ENCODE measurements around the gene TUBB4A.

DNA sequence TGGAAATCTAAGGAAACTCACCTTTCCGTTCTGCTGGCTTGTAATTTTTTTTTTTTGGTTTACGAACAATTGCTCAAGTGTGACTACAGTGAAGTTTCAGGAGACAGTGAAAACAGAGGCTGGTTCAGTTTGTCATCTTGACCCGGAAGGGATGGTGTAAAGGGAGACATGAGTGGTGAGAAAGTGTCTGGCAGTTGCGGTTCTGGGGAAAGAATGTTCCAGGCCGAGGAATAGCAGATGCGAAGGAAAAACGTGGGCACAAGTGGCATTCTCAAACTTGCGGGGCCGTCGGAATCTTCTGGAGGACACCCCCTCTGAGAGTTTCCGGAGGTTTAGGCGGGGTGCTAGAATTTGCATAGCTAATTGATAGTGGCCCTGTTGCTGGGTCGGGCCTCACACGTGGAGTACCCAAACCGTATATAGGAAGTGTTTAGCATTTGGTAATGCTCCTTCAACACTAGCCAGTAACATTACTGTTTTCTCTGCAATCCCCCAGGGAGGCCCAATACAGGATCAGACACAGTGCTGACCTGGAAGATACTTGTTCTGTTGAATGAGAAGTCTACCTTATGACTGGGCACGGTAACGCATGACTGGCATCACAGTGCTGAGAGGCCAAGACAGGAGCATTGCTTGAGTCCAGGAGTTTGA, 25.9 kb upstream of the TUBB4A start:
- TF ChIP-seq CTCF (IDR thresholded peaks at IDR 0.05 in 2 of 3, conservative IDR thresholded peaks at IDR 0.05 in 1 of 3; ENCODE audit: control insufficient read depth in 2 of 3, extremely low read depth in 1 of 3, insufficient read depth in 1 of 3, low read depth in 3 of 3, low read length in 3 of 3) (no peak), E4F1 (IDR thresholded peaks at IDR 0.05; ENCODE audit: borderline replicate concordance, partially characterized antibody) (peak; percentile 60), NR2C1 (IDR thresholded peaks at IDR 0.05) (peak; percentile 94), ATF7 (IDR thresholded peaks at IDR 0.05; ENCODE audit: low read depth) (peak; percentile 92), POLR2A (IDR thresholded peaks at IDR 0.05; ENCODE audit: low read depth, low read length) (no peak), FOS (IDR thresholded peaks at IDR 0.05; ENCODE audit: borderline replicate concordance, extremely low read depth, insufficient read length) (no peak)

Data from GM12878 (cell line).